Measurements from ENCODE around the gene TAGLN2. TPM values are rescaled to one million over a fixed set of nuclear protein-coding genes. Genes with fewer than 3 reads are reported as not detected.
"Not testable (repeated sequence)": the region's sequence is repeated elsewhere in the genome, so short reads cannot be mapped to it uniquely, and the experiment has no call there.

The TAGLN2 gene
- polyA plus RNA-seq, 3 donors from 2014 or later, result 660 to 1,369 (median 1,251) TPM

GRCh38 chr1:159906960-159907359 lies 18.3 kb downstream of the TAGLN2 start:
- DNase-seq, result no peak
- peak overlapping the region in 3 of 6 donors; percentile 73 to 85 (median 80) for H3K27ac Mint-ChIP-seq
- peaks cover 0 to 2% (median 0%) of the 10 kb centered on the region in 6 donors for H3K9me3 Mint-ChIP-seq
- peaks cover 30% of the 10 kb centered on the region in 2 donors for H3K4me1 Mint-ChIP-seq
- H3K4me3 Mint-ChIP-seq, result no peak overlapping the region
- peaks cover 0 to 8% (median 3%) of the 10 kb centered on the region in 3 donors for H3K36me3 Mint-ChIP-seq
- peaks cover 7 to 12% (median 9%) of the 10 kb centered on the region in 3 donors for H3K27me3 Mint-ChIP-seq (ENCODE audit: low read depth in 3 of 3)

GRCh38 chr1:159904036-159904435 lies 21.3 kb downstream of the TAGLN2 start:
- not testable (repeated sequence) for H3K36me3 Mint-ChIP-seq; DNase-seq; H3K27ac Mint-ChIP-seq; H3K4me3 Mint-ChIP-seq; H3K9me3 Mint-ChIP-seq; H3K27me3 Mint-ChIP-seq (ENCODE audit: low read depth in 3 of 3)
- peaks cover under 1 to 10% of the 10 kb centered on the region in 2 donors for H3K4me1 Mint-ChIP-seq

DNA sequence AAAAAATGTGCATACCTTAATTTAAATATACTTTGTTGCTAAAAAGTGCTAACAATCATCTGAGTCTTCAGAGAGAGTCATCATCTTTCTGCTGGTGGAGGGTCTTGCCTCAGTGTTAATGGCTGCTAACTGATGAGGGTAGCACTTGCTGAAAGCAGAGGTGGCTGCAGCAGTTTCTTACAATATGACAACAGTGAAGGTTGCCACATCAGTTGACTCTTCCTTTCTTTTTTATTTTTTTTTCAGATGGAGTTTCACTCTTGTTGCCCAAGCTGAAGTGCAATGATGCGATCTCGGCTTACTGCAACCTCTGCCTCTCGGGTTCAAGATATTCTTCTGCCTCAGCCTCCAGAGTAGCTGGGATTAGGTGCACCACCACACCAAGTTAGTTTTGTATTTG lies 22.8 kb downstream of the TAGLN2 start:
- Mint-ChIP-seq H3K4me1 (peaks cover 6% of the 10 kb centered on the region in 2 donors), H3K27ac (no peak overlapping the region), H3K27me3 (ENCODE audit: low read depth in 3 of 3) (peaks cover 3 to 11% (median 8%) of the 10 kb centered on the region in 3 donors), H3K36me3 (peaks cover 0 to 6% (median 5%) of the 10 kb centered on the region in 3 donors), H3K9me3 (peaks cover 0 to 2% (median 0%) of the 10 kb centered on the region in 6 donors), H3K4me3 (no peak overlapping the region)
- DNase-seq, result no peak

- Mint-ChIP-seq H3K4me1 (peaks cover 16% of the 10 kb centered on the region in 2 donors), H3K9me3 (peaks cover 0 to 2% (median 0%) of the 10 kb centered on the region in 6 donors), H3K36me3 (peaks cover 0 to 6% (median 3%) of the 10 kb centered on the region in 3 donors), H3K27me3 (ENCODE audit: low read depth in 3 of 3) (peaks cover 3 to 13% (median 11%) of the 10 kb centered on the region in 3 donors), H3K27ac (peak overlapping the region in 1 of 6 donors; percentile 8), H3K4me3 (no peak overlapping the region)
- no peak for DNase-seq
These were observed 24.4 kb downstream of the TAGLN2 start for GRCh38 chr1:159900755-159901360.

GRCh38 chr1:159900086-159900680 lies 25.1 kb downstream of the TAGLN2 start, which contains the start of gene CFAP45:
TSS of gene CFAP45 (minus strand) at chr1:159900165. CDS start at chr1:159900098, 67 bp downstream.
- Mint-ChIP-seq H3K27me3 (ENCODE audit: low read depth in 3 of 3) (peaks cover 6 to 13% (median 9%) of the 10 kb centered on the region in 3 donors), H3K4me3 (no peak within 1 kb of the TSS), H3K9me3 (peaks cover 0 to under 1% (median 0%) of the 10 kb centered on the region in 6 donors), H3K4me1 (peaks cover 16% of the 10 kb centered on the region in 2 donors), H3K27ac (peak within 1 kb of the TSS in 5 of 6 donors; percentile 8 to 82 (median 60)), H3K36me3 (peaks cover 0 to 6% (median 3%) of the 10 kb centered on the region in 3 donors)
- DNase-seq, result peak in 2 of 3 donors; percentile 17 to 33

DNA sequence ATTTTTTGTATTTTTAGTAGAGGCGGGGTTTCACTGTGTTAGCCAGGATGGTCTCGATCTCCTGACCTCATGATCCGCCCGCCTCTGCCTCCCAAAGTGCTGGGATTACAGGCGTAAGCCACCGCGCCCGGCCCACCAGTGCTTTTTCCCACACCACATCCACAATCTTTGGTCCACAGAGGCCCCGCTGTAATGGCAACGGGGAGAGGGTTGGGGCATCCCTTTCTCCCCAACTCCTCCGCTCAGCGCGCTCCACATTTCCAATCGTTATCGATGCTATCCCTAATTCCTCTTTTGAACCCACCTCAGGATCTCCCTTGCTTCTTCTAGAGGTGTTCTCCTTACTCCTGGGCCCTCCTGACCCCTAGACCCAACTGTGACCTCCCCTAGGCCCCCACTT lies 25.7 kb downstream of the TAGLN2 start:
- Mint-ChIP-seq H3K4me1 (peaks cover 16% of the 10 kb centered on the region in 2 donors), H3K27ac (peak overlapping the region in 4 of 6 donors; percentile 8 to 82 (median 68)), H3K27me3 (ENCODE audit: low read depth in 3 of 3) (peaks cover 6 to 13% (median 9%) of the 10 kb centered on the region in 3 donors)
- not testable (repeated sequence) for H3K9me3 Mint-ChIP-seq, H3K4me3 Mint-ChIP-seq, DNase-seq, H3K36me3 Mint-ChIP-seq

DNA sequence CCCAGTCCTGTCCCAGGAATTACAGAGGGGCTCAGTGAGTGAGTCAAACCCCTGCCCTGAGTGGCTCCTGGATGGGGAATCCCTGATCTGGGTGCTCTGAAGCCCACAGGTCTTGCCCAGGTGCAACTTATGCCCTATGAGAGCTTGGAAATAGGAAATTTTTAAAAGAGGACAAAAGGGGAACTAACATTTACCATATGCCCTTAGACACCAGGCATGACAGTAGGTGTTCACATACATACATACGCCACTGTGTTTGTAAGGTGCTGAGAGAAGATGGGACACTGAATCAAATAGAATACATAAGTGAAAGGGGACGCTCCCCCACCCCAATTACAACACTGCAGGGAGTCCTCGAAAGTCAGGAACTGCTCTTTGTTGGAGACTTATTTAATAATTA lies 26.8 kb downstream of the TAGLN2 start:
- Mint-ChIP-seq H3K27ac (no peak overlapping the region), H3K27me3 (ENCODE audit: low read depth in 3 of 3) (peaks cover 6 to 13% (median 9%) of the 10 kb centered on the region in 3 donors), H3K4me1 (peaks cover 16% of the 10 kb centered on the region in 2 donors), H3K9me3 (no peaks in the 10 kb centered on the region), H3K4me3 (no peak overlapping the region), H3K36me3 (peaks cover 0 to 3% (median 2%) of the 10 kb centered on the region in 3 donors)
- DNase-seq, result no peak

DNA sequence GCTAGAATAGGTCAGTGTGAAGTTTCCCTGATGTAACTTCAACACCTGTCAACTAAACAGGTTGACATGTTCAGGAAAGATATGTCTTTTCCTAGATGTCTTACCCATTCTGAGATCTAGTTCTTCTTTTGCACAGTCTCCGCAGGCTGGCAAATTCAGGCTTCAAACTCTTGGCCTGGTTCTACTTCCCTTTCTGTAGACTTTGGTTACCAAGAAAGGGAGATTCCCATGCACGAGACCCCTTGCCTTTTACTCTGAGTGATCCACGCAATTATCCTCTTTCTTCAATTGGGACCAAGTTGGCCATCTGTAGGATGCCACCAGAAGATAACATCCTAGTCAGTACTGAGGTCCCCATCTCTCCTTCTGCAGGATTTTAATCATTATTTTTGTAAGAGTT lies 27.3 kb downstream of the TAGLN2 start:
- no peak overlapping the region for H3K4me3 Mint-ChIP-seq
- DNase-seq, result no peak
- no peaks in the 10 kb centered on the region for H3K9me3 Mint-ChIP-seq
- H3K36me3 Mint-ChIP-seq, result peaks cover 0 to 3% (median 0%) of the 10 kb centered on the region in 3 donors
- peaks cover 16% of the 10 kb centered on the region in 2 donors for H3K4me1 Mint-ChIP-seq
- peaks cover 6 to 13% (median 7%) of the 10 kb centered on the region in 3 donors for H3K27me3 Mint-ChIP-seq (ENCODE audit: low read depth in 3 of 3)
- peak overlapping the region in 1 of 6 donors; percentile 43 for H3K27ac Mint-ChIP-seq

DNA sequence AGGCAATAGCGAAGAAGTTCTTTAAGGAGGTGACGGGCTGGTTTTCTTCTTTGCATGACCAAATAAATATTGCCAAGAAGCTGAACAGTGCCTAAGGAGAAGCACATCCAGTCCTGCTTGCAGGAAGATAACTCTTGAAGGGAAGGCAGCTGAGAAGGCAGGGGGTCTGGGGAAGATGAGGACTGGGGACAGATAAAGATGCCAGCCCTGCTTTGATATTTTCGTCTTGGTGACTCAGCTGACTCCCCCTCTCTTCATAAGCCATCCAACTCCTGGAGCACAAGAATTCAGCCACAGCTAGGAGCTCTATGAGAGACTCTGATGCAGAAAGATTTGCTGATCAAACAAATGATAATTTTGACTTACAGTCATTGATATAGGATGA lies 28.8 kb downstream of the TAGLN2 start:
- peaks cover 0 to 3% (median 0%) of the 10 kb centered on the region in 3 donors for H3K36me3 Mint-ChIP-seq
- peak overlapping the region in 2 of 5 donors; percentile 11 to 33 for H3K4me3 Mint-ChIP-seq
- H3K27ac Mint-ChIP-seq, result peak overlapping the region in 1 of 6 donors; percentile 64
- H3K9me3 Mint-ChIP-seq, result no peaks in the 10 kb centered on the region
- no peak for DNase-seq
- H3K27me3 Mint-ChIP-seq (ENCODE audit: low read depth in 3 of 3), result peaks cover 6 to 14% (median 7%) of the 10 kb centered on the region in 3 donors
- H3K4me1 Mint-ChIP-seq, result peaks cover 19 to 20% of the 10 kb centered on the region in 2 donors

- Mint-ChIP-seq H3K27me3 (ENCODE audit: low read depth in 3 of 3) (peaks cover 6 to 14% (median 7%) of the 10 kb centered on the region in 3 donors), H3K27ac (peak overlapping the region in 2 of 6 donors; percentile 11 to 64), H3K4me3 (peak overlapping the region in 1 of 5 donors; percentile 33), H3K36me3 (peaks cover 0 to 3% (median 0%) of the 10 kb centered on the region in 3 donors), H3K9me3 (no peaks in the 10 kb centered on the region), H3K4me1 (peaks cover 24 to 25% of the 10 kb centered on the region in 2 donors)
- DNase-seq, result no peak
These were observed 29.3 kb downstream of the TAGLN2 start for GRCh38 chr1:159895836-159896545.

- DNase-seq, result no peak
- Mint-ChIP-seq H3K36me3 (peaks cover 0 to 3% (median 0%) of the 10 kb centered on the region in 3 donors), H3K27me3 (ENCODE audit: low read depth in 3 of 3) (peaks cover 6 to 11% (median 7%) of the 10 kb centered on the region in 3 donors), H3K9me3 (no peaks in the 10 kb centered on the region), H3K4me1 (peaks cover 23 to 27% of the 10 kb centered on the region in 2 donors), H3K4me3 (no peak overlapping the region), H3K27ac (peak overlapping the region in 1 of 6 donors; percentile 23)
These were observed 30.0 kb downstream of the TAGLN2 start for GRCh38 chr1:159895286-159895685.

DNA sequence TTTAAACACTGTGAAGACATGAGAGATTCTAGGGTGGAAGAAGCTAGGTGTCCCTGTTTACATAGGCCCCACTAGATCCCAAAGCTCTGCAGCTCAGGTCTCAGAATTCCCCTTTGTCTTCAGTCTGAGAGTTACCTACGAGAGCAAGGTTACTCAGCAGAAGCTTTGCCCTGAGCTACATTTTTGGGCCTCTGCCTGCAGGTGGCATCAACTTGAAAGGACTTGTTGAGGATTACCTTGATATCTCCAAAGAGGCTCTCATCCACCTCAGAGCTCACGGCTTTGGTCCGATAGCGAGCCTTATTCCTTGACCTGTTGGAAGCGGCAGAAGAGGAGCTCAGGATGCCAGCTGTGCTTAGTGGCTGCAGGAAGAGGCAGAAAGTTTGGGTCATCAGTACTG lies 32.4 kb downstream of the TAGLN2 start:
- Mint-ChIP-seq H3K27me3 (ENCODE audit: low read depth in 3 of 3) (peaks cover 3 to 9% (median 3%) of the 10 kb centered on the region in 3 donors), H3K27ac (no peak overlapping the region), H3K9me3 (no peaks in the 10 kb centered on the region), H3K36me3 (no peaks in the 10 kb centered on the region), H3K4me3 (no peak overlapping the region), H3K4me1 (peaks cover 34 to 36% of the 10 kb centered on the region in 2 donors)
- DNase-seq, result no peak

DNA sequence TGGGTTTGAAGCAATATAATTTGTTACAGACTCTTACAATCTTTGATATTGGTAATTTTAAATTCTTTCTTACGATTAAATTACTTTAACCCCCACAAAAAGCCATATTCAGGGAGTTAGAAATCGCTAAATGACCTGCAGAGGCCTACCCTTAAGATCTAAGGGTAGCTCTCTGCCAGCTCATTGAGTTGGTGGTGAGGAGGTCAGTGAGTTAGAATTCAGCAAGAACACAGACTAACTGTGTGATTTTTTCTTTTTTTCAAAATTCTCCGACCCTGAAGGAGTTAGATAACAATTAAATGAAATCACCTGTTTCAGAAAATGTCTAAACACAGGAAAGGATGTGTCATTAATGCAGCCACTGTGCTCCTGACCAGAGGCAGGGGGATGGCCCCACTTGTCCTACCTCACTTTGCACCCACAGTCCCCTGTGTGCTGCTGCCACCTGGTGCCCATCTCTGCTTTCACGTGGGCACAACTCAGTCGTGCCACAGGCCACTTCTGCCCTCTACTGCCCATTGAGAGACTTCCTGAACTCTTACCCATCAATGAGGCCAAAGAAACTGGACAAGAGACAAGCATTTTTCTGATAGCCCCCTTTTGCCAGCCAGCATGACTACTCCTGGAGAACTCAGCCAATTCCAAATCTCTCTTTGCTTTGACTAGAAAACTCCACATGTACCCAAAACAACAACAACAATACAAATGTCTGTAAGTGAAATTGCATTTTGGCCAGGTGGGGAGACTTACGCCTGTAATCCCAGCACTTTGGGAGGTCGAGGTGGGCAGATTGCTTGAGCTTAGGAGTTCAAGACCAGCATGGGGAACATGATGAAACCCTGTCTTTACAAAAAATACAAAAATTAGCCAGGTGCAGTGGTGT lies 33.8 kb downstream of the TAGLN2 start:
- peak; percentile 81 to 84 (median 82) for DNase-seq
- Mint-ChIP-seq H3K4me1 (peaks cover 30 to 32% of the 10 kb centered on the region in 2 donors), H3K4me3 (peak overlapping the region in 3 of 5 donors; percentile 50 to 56 (median 51)), H3K36me3 (no peaks in the 10 kb centered on the region), H3K27ac (peak overlapping the region in 2 of 6 donors; percentile 0 to 41), H3K9me3 (no peaks in the 10 kb centered on the region), H3K27me3 (ENCODE audit: low read depth in 3 of 3) (peaks cover 3 to 9% (median 3%) of the 10 kb centered on the region in 3 donors)
